HepG2 (cell line): Measurements from ENCODE around the gene CACTIN. TPM values are rescaled to one million over a fixed set of nuclear protein-coding genes. Genes with fewer than 3 reads are reported as not detected.

ENCODE experiments used
- ASH2L ChIP-seq: fragments of 300-600, 200-600 bp; sonication (generic); IDR thresholded peaks from 2 replicates; pipeline ENCODE4 v1.7.0; 2017; ENCODE audit warnings: low read depth, mild to moderate bottlenecking, moderate library complexity, mixed read lengths, low read length; ENCODE audit not compliant: insufficient read length
- ATF4 ChIP-seq, 2 experiments: fragments of 450-650 bp in 1 of 2; sonication (generic) in 1 of 2; formaldehyde crosslinking; IDR thresholded peaks; 2 replicates each; pipeline versions ENCODE4 v1.5.0 to v1.8.0; 2020 to 2022; ENCODE audit warnings: mild to moderate bottlenecking in 1 of 2, missing genetic modification reagents in 1 of 2
- ETV6 ChIP-seq: sonication (generic); formaldehyde crosslinking; conservative IDR thresholded peaks from 2 replicates; pipeline ENCODE4 v1.4.0; 2020; ENCODE audit warnings: missing genetic modification reagents
- GABPA ChIP-seq, 2 experiments: IDR thresholded peaks; 2 replicates each; pipeline ENCODE4 v1.6.1; 2011 to 2016; ENCODE audit warnings: low read depth in 2 of 2, low read length in 1 of 2, missing biosample characterization in 1 of 2, missing genetic modification characterization in 1 of 2
- HDAC1 ChIP-seq: sonication (generic); formaldehyde crosslinking; IDR thresholded peaks from 2 replicates; pipeline ENCODE4 v1.5.1; 2020; ENCODE audit warnings: mild to moderate bottlenecking, missing genetic modification reagents
- IKZF1 ChIP-seq: fragments of 450-650 bp; IDR thresholded peaks from 2 replicates; pipeline ENCODE4 v1.7.1; 2016
- MAX ChIP-seq: IDR thresholded peaks from 2 replicates; pipeline ENCODE4 v1.6.1; 2012; ENCODE audit warnings: inconsistent platforms
- MLXIP ChIP-seq: sonication (generic); formaldehyde crosslinking; IDR thresholded peaks from 2 replicates; pipeline ENCODE4 v1.9.0; 2021; ENCODE audit warnings: missing genetic modification reagents, borderline replicate concordance
- NFAT5 ChIP-seq: sonication (generic); formaldehyde crosslinking; IDR thresholded peaks from 2 replicates; pipeline ENCODE4 v1.4.0; 2020; ENCODE audit warnings: missing genetic modification reagents
- PATZ1 ChIP-seq: sonication (generic); formaldehyde crosslinking; IDR thresholded peaks from 2 replicates; pipeline ENCODE4 v1.4.0; 2020; ENCODE audit warnings: missing genetic modification reagents
- PHF21A ChIP-seq: sonication (generic); formaldehyde crosslinking; IDR thresholded peaks from 2 replicates; pipeline ENCODE4 v1.5.0; 2020; ENCODE audit warnings: mild to moderate bottlenecking, missing genetic modification reagents
- RFX1 ChIP-seq: fragments of 450-650 bp; IDR thresholded peaks from 2 replicates; pipeline ENCODE4 v1.6.1; 2017
- ZC3H4 ChIP-seq: sonication (generic); formaldehyde crosslinking; IDR thresholded peaks from 2 replicates; pipeline ENCODE4 v1.4.0; 2020; ENCODE audit warnings: missing genetic modification reagents, borderline replicate concordance
- ZNF17 ChIP-seq: sonication (generic); formaldehyde crosslinking; IDR thresholded peaks from 2 replicates; pipeline ENCODE4 v1.5.0; 2020; ENCODE audit warnings: mild to moderate bottlenecking, missing genetic modification reagents
- ZNF225 ChIP-seq: sonication (generic); formaldehyde crosslinking; IDR thresholded peaks from 2 replicates; pipeline ENCODE4 v1.4.0; 2020; ENCODE audit warnings: mild to moderate bottlenecking, missing genetic modification reagents
- ZNF235 ChIP-seq: sonication (generic); formaldehyde crosslinking; IDR thresholded peaks from 2 replicates; pipeline ENCODE4 v1.8.1; 2023; ENCODE audit warnings: mild to moderate bottlenecking, missing genetic modification reagents, borderline replicate concordance
- ZNF7 ChIP-seq: IDR thresholded peaks from 2 replicates; pipeline ENCODE4 v1.6.1; 2016; ENCODE audit warnings: missing biosample characterization, missing genetic modification reagents
- polyA plus RNA-seq, 8 experiments: library from polyadenylated mRNA; depleted of rRNA in 3 of 8; stranded (reverse) in 7 of 8; unstranded in 1 of 8; fragments of >200 nt; fragmentation: Illumina TruSeq in 4 of 8; extraction: Trizol in 4 of 8; gene quantifications; 2 replicates each; pipeline versions ENCODE4 v1.2.1 to v1.2.3, GENCODE V29; 2011 to 2016; ENCODE audit warnings: low read depth in 4 of 8, missing spikeins in 1 of 8, mixed read lengths in 1 of 8; ENCODE audit not compliant: insufficient read depth in 1 of 8
- total RNA-seq, 5 experiments: library from RNA; depleted of rRNA; stranded (reverse); fragments of >200 nt; fragmentation: Illumina TruSeq; extraction: Trizol; gene quantifications; 2 replicates each; pipeline ENCODE4 v1.2.3, GENCODE V29; 2016; ENCODE audit warnings: low read depth in 1 of 5

Gene CACTIN
- total and polyA plus RNA-seq, 2 of the 13 experiments (the other 11 are each of a cell fraction or from before 2014, with no cell fraction given), result 10.0 to 16.6 TPM

GRCh38 chr19:3572132-3572854 is 54.3 kb downstream of the CACTIN start (continued):
- TF ChIP-seq RFX1 (peak; percentile 93), ZNF225 (no peak), PATZ1 (CRISPR knock-in tag) (peak; percentile 60), HDAC1 (CRISPR knock-in tag) (0 out of 2 replicates have a peak, but pooled peaks have one; percentile 18), GABPA (IDR thresholded peaks at IDR 0.05; ENCODE audit: low read depth, low read length) (peak; percentile 25; the same call in 1 of the 2 replicates), GABPA (CRISPR knock-in tag; IDR thresholded peaks at IDR 0.05; ENCODE audit: low read depth) (peak; percentile 61), ZNF17 (CRISPR knock-in tag) (no peak), MLXIP (CRISPR knock-in tag) (no peak), ASH2L (no peak), ZC3H4 (CRISPR knock-in tag) (no peak), PHF21A (CRISPR knock-in tag) (peak; percentile 33; the same call in 1 of the 2 replicates), ATF4 (CRISPR knock-in tag; IDR thresholded peaks at IDR 0.05) (no peak), ETV6 (CRISPR knock-in tag) (no peak), MAX (peak; percentile 19; the same call in 1 of the 2 replicates), ZNF235 (CRISPR knock-in tag) (no peak), ZNF7 (no peak), IKZF1 (no peak), NFAT5 (CRISPR knock-in tag) (no peak)
